Endodermal cell (in vitro differentiated cells): ENCODE results near the gene SPDEF. TPM values are rescaled to one million over a fixed set of nuclear protein-coding genes. Genes with fewer than 3 reads are reported as not detected.

Experiments used
- DNase-seq: peaks from one replicate; pipeline ENCODE4 v3.0.0-alpha.2; 2017
- H3K27ac ChIP-seq: 2 replicates; pipeline ENCODE4 v1.5.1; 2013; ENCODE audit warnings: mild to moderate bottlenecking, low read depth, low read length, moderate library complexity
- H3K27me3 ChIP-seq: 2 replicates; pipeline ENCODE4 v1.6.1; 2013; ENCODE audit warnings: mild to moderate bottlenecking, low read length, moderate library complexity; ENCODE audit not compliant: insufficient read depth, control insufficient read depth, poor library complexity, severe bottlenecking
- H3K36me3 ChIP-seq: 2 replicates; pipeline ENCODE4 v1.7.0; 2013; ENCODE audit warnings: mild to moderate bottlenecking, low read length, moderate library complexity; ENCODE audit not compliant: control insufficient read depth, insufficient read depth
- H3K4me1 ChIP-seq: one replicate; pipeline ENCODE4 v1.7.0; 2013; ENCODE audit warnings: low read length; ENCODE audit not compliant: control insufficient read depth, insufficient read depth
- H3K4me3 ChIP-seq: 2 replicates; pipeline ENCODE4 v1.5.1; 2013; ENCODE audit warnings: mild to moderate bottlenecking, low read length, moderate library complexity
- H3K9ac ChIP-seq: 2 replicates; pipeline ENCODE4 v1.6.1; 2013; ENCODE audit warnings: mild to moderate bottlenecking, low read length, moderate library complexity; ENCODE audit not compliant: poor library complexity, severe bottlenecking; ENCODE audit errors: extremely low read depth
- H3K9me3 ChIP-seq: 2 replicates; pipeline ENCODE4 v1.6.1; 2013; ENCODE audit warnings: mild to moderate bottlenecking, low read length, moderate library complexity; ENCODE audit not compliant: control insufficient read depth
- H3K27ac Mint-ChIP-seq: 2 replicates; pipeline ENCODE4 v1.8.0; 2020; ENCODE audit warnings: mixed read lengths
- H3K27me3 Mint-ChIP-seq: 2 replicates; pipeline ENCODE4 v1.8.0; 2021; ENCODE audit warnings: mild to moderate bottlenecking, mixed read lengths; ENCODE audit not compliant: insufficient read depth
- H3K36me3 Mint-ChIP-seq: 2 replicates; pipeline ENCODE4 v1.8.0; 2020; ENCODE audit warnings: low read depth, mixed read lengths
- H3K4me1 Mint-ChIP-seq: 2 replicates; pipeline ENCODE4 v1.8.0; 2020; ENCODE audit warnings: mixed read lengths
- H3K4me3 Mint-ChIP-seq: 2 replicates; pipeline ENCODE4 v1.8.0; 2020; ENCODE audit warnings: mild to moderate bottlenecking, moderate library complexity, mixed read lengths
- H3K9me3 Mint-ChIP-seq: 2 replicates; pipeline ENCODE4 v1.8.0; 2020; ENCODE audit warnings: mild to moderate bottlenecking, mixed read lengths
- CTCF ChIP-seq: fragments of 200-600 bp; sonication (generic); conservative IDR thresholded peaks from 2 replicates; pipeline ENCODE4 v1.5.0; 2021; ENCODE audit warnings: antibody characterized with exemption, mild to moderate bottlenecking
- WGBS, 2 experiments: methylation state at CpG; one replicate each; pipeline versions ENCODE4 v1.1.5 to v1.1.7; 2013; ENCODE audit warnings: missing lambda C conversion rate in 2 of 2, mixed read lengths in 1 of 2; ENCODE audit not compliant: insufficient coverage in 1 of 2, insufficient read length in 1 of 2; 5-methylcytosine and 5-hydroxymethylcytosine counted together
- total RNA-seq, 2 donors: library from RNA; stranded (reverse); fragmentation: NEBNext Ultra II Directional in 1 of 2; extraction: Animal tissue kit (Norgen Biotek cat#: 25700) in 1 of 2; gene quantifications; 2 replicates in 1 of 2; 3 replicates in 1 of 2; pipeline ENCODE4 v1.2.1, GENCODE V29; 2021

Gene SPDEF
- total RNA-seq, 2 donors from 2014 or later, result 1.1 to 2.6 TPM

- peaks cover 25% of the 10 kb centered on the region for H3K4me1 ChIP-seq
Observed at GRCh38 chr6:34557228-34557627, 1.1 kb upstream of the SPDEF start.

GRCh38 chr6:34556493-34556892 is 364 bp upstream of the SPDEF start:
- Mint-ChIP-seq H3K36me3 (no peaks in the 10 kb centered on the region), H3K4me3 (peak overlapping the region; percentile 29), H3K27me3 (no peaks in the 10 kb centered on the region), H3K27ac (peak overlapping the region; percentile 18), H3K9me3 (no peaks in the 10 kb centered on the region), H3K4me1 (peaks cover 36% of the 10 kb centered on the region)
- WGBS, 2 experiments, result 89 to 93% methylated on average over 6 to 9 of the region's 9 CpGs
- Histone ChIP-seq H3K27ac (no peak overlapping the region), H3K9me3 (no peaks in the 10 kb centered on the region), H3K4me1 (peaks cover 18% of the 10 kb centered on the region), H3K36me3 (no peaks in the 10 kb centered on the region), H3K9ac (no peak overlapping the region), H3K4me3 (no peak overlapping the region), H3K27me3 (no peaks in the 10 kb centered on the region)
- no peak for TF ChIP-seq CTCF
- no peak for DNase-seq

More at GRCh38 chr6:34557228-34557627, 1.1 kb upstream of the SPDEF start:
- H3K36me3 Mint-ChIP-seq, result no peaks in the 10 kb centered on the region
- no peaks in the 10 kb centered on the region for H3K27me3 ChIP-seq
- H3K27ac Mint-ChIP-seq, result no peak overlapping the region
- peaks cover 43% of the 10 kb centered on the region for H3K4me1 Mint-ChIP-seq
- no peak overlapping the region for H3K4me3 Mint-ChIP-seq
- no peak overlapping the region for H3K4me3 ChIP-seq
- TF ChIP-seq CTCF, result no peak
- no peaks in the 10 kb centered on the region for H3K36me3 ChIP-seq
- no peaks in the 10 kb centered on the region for H3K27me3 Mint-ChIP-seq
- H3K9me3 ChIP-seq, result no peaks in the 10 kb centered on the region
- no peaks in the 10 kb centered on the region for H3K9me3 Mint-ChIP-seq
- no peak overlapping the region for H3K27ac ChIP-seq
- WGBS, 2 experiments, result 92 to 93% methylated on average over 7 to 9 of the region's 9 CpGs
- no peak overlapping the region for H3K9ac ChIP-seq
- DNase-seq, result no peak

- no peak for TF ChIP-seq CTCF
- Mint-ChIP-seq H3K27me3 (no peaks in the 10 kb centered on the region), H3K4me3 (no peak overlapping the region), H3K9me3 (no peaks in the 10 kb centered on the region), H3K4me1 (peaks cover 24% of the 10 kb centered on the region), H3K36me3 (no peaks in the 10 kb centered on the region), H3K27ac (no peak overlapping the region)
- Histone ChIP-seq H3K9me3 (no peaks in the 10 kb centered on the region), H3K27me3 (no peaks in the 10 kb centered on the region), H3K9ac (no peak overlapping the region), H3K36me3 (no peaks in the 10 kb centered on the region), H3K4me1 (peaks cover 12% of the 10 kb centered on the region), H3K27ac (no peak overlapping the region), H3K4me3 (no peak overlapping the region)
- no peak for DNase-seq
- WGBS, 2 experiments, result 93 to 95% methylated on average over 8 of the region's 8 CpGs
Observed at GRCh38 chr6:34555328-34555727, 801 bp downstream of the SPDEF start.
